MCF 10A (cell line): ENCODE data around the gene DDHD1. TPM values are rescaled to one million over a fixed set of nuclear protein-coding genes. Genes with fewer than 3 reads are reported as not detected.

Source experiments
- BruUV-seq: library from RNA; stranded (reverse); fragments of 400-500 nt; replicated peaks from 2 replicates; lab custom pipeline; 2021; lab: Mats Ljungman, UMichigan
- CTCF ChIA-PET: fragments of 300-600 bp; sonication (Branson Sonifier 250); formaldehyde crosslinking; extraction: SDS; loops from one replicate; lab custom pipeline; 2021; ENCODE audit warnings: antibody characterized with exemption, inconsistent platforms; lab: Yijun Ruan, JAX
- POLR2A ChIA-PET: fragments of 300-600, 350-650 bp; sonication (Branson Sonifier 250); formaldehyde crosslinking; extraction: SDS; loops from one replicate; lab custom pipeline; 2020; ENCODE audit warnings: antibody characterized with exemption, inconsistent platforms; lab: Yijun Ruan, JAX
- DNase-seq: peaks from one replicate; pipeline ENCODE4 v3.0.0-alpha.2; 2018; ENCODE audit not compliant: unreplicated experiment
- H3K27ac Mint-ChIP-seq: one replicate; pipeline ENCODE4 v1.8.0; 2022; ENCODE audit warnings: mild to moderate bottlenecking, low read depth, mixed read lengths; ENCODE audit not compliant: unreplicated experiment
- H3K27me3 Mint-ChIP-seq: one replicate; pipeline ENCODE4 v1.8.0; 2022; ENCODE audit warnings: mixed read lengths; ENCODE audit not compliant: insufficient read depth, unreplicated experiment
- H3K36me3 Mint-ChIP-seq: one replicate; pipeline ENCODE4 v1.8.0; 2022; ENCODE audit warnings: mild to moderate bottlenecking, moderate library complexity, mixed read lengths; ENCODE audit not compliant: insufficient read depth, unreplicated experiment
- H3K4me1 Mint-ChIP-seq: one replicate; pipeline ENCODE4 v1.8.0; 2022; ENCODE audit warnings: mixed read lengths; ENCODE audit not compliant: insufficient read depth, unreplicated experiment
- H3K4me3 Mint-ChIP-seq: one replicate; pipeline ENCODE4 v1.8.0; 2022; ENCODE audit warnings: mild to moderate bottlenecking, moderate library complexity, mixed read lengths; ENCODE audit not compliant: unreplicated experiment
- H3K9me3 Mint-ChIP-seq: one replicate; pipeline ENCODE4 v1.8.0; 2022; ENCODE audit warnings: mixed read lengths; ENCODE audit not compliant: unreplicated experiment
- intact Hi-C: fragments of 100-400 bp; cut with micrococcal nuclease; formaldehyde crosslinking; loops from 2 replicates; pipeline ENCODE4 v1.14.1; 2022
- total RNA-seq: library from RNA; stranded (reverse); gene quantifications from 2 replicates; pipeline ENCODE4 v1.2.3, GENCODE V29; 2022
- TF ChIP-seq, protein P1 (sequence below): fragments of 200-600 bp; IDR thresholded peaks from one replicate; pipeline ENCODE4 v1.8.0; 2022; ENCODE audit warnings: antibody characterized with exemption, mild to moderate bottlenecking; ENCODE audit not compliant: unreplicated experiment

Gene DDHD1
- total RNA-seq, 1 experiment from 2014 or later = 16.3 TPM

DNA sequence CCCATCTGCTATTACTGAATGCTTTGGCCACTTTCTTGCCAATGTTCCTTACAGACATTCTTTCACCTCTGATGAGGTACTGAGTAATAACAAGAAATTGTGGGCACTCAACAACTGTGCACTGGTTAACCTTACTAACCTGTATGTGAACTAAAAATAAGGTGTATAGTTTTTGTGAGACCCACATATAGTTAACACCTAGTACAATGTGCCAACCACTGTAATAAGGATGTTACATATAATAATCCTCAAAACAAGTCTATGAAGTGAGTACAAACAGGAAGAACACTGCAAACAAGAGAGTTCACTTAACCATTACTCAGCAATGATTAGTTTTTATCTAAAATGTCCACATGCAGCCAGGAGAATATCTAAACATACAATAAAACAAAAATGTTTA lies 4.5 kb downstream of the DDHD1 start:
- POLR2A ChIA-PET = no interaction called here
- Mint-ChIP-seq H3K27ac (no peak overlapping the region), H3K36me3 (no peaks in the 10 kb centered on the region), H3K9me3 (no peaks in the 10 kb centered on the region), H3K27me3 (no peaks in the 10 kb centered on the region), H3K4me3 (no peak overlapping the region), H3K4me1 (peaks cover 22% of the 10 kb centered on the region)
- intact Hi-C loops = no loop called here
- CTCF ChIA-PET = interaction anchor here (1.1 to 1.2 kb wide), 2 partner anchors 9 to 69 kb away, joined by 3 to 4 read pairs; no protein-coding TSS in a partner anchor
- no TSS peak for BruUV-seq
- TF ChIP-seq, protein P1, sequence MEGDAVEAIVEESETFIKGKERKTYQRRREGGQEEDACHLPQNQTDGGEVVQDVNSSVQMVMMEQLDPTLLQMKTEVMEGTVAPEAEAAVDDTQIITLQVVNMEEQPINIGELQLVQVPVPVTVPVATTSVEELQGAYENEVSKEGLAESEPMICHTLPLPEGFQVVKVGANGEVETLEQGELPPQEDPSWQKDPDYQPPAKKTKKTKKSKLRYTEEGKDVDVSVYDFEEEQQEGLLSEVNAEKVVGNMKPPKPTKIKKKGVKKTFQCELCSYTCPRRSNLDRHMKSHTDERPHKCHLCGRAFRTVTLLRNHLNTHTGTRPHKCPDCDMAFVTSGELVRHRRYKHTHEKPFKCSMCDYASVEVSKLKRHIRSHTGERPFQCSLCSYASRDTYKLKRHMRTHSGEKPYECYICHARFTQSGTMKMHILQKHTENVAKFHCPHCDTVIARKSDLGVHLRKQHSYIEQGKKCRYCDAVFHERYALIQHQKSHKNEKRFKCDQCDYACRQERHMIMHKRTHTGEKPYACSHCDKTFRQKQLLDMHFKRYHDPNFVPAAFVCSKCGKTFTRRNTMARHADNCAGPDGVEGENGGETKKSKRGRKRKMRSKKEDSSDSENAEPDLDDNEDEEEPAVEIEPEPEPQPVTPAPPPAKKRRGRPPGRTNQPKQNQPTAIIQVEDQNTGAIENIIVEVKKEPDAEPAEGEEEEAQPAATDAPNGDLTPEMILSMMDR = no peak
- no peak for DNase-seq

DNA sequence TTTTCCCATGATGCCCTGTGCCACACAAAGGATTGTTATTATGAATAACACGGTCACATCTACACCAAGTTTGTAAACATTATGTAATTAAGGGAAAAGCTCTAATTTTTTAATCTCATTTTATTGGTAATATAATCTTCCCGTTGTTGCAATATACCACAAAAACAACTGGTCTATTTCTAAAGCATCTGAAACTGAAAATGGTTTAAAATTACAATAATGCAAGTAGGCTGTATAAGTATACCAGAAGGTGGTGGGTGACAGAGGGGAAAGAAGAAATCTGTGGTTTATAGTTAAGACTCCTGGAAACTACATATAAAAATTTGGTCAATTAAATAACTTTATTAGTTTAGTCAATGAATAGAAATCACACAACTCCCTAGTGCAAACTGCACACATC lies 5.2 kb downstream of the DDHD1 start:
- TF ChIP-seq, protein P1 = no peak
- intact Hi-C loops = no loop called here
- Mint-ChIP-seq H3K4me1 (peaks cover 22% of the 10 kb centered on the region), H3K36me3 (no peaks in the 10 kb centered on the region), H3K9me3 (peaks cover 2% of the 10 kb centered on the region), H3K27me3 (no peaks in the 10 kb centered on the region), H3K27ac (no peak overlapping the region), H3K4me3 (no peak overlapping the region)
- ChIA-PET CTCF (interaction anchor here (1.2 kb wide), 1 partner anchor 70 kb away, joined by 4 read pairs; no protein-coding TSS in a partner anchor), POLR2A (no interaction called here)
- no peak for DNase-seq
- no TSS peak for BruUV-seq

DNA sequence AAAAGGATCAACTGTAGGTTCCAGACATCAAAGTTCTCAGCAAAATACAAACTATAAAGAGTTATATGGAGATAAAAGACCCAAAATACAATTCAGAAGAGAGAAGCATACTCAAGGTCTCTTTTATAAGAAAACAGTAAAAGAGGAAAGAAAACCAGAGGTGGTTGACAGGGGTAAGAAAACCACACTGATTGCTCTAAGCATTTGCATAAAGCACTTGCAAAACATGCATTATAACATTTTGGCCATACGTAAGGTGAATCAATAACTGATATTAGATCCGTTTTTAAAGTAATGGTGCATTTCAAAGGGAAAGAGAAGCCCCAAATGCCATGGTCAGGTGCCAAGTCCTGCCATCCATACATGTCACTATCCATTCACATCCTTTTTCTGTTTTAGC lies 5.9 kb downstream of the DDHD1 start:
- H3K27ac Mint-ChIP-seq = no peak overlapping the region
- no peaks in the 10 kb centered on the region for H3K36me3 Mint-ChIP-seq
- BruUV-seq = no TSS peak
- ChIA-PET POLR2A (no interaction called here), CTCF (no interaction called here)
- intact Hi-C loops = no loop called here
- no peaks in the 10 kb centered on the region for H3K27me3 Mint-ChIP-seq
- no peak overlapping the region for H3K4me3 Mint-ChIP-seq
- H3K4me1 Mint-ChIP-seq = peaks cover 22% of the 10 kb centered on the region
- TF ChIP-seq, protein P1 = no peak
- no peak for DNase-seq
- H3K9me3 Mint-ChIP-seq = peaks cover 8% of the 10 kb centered on the region

DNA sequence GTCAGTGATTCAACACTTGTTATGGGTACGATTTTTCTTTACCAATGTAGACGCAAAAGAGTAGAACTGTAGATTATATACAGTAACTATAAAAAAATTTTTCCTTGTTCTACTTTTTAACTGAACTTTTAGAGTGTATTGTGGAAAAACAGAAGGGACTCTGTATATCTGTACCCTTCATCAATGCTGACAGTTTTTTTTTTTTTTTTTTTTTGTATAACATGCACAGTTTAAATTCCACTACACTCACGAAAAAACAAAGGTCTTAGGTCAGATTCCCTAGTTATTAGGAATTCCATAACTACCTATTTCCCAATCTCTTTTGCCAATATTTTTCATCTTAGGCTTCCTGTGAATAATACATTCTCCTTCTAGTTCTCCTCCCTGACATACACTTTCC lies 6.4 kb downstream of the DDHD1 start:
- no TSS peak for BruUV-seq
- no peaks in the 10 kb centered on the region for H3K36me3 Mint-ChIP-seq

More for the DNA sequence above, 6.4 kb downstream of the DDHD1 start:
- ChIA-PET POLR2A (no interaction called here), CTCF (no interaction called here)
- H3K4me3 Mint-ChIP-seq = no peak overlapping the region
- H3K27me3 Mint-ChIP-seq = no peaks in the 10 kb centered on the region
- intact Hi-C loops = no loop called here
- H3K9me3 Mint-ChIP-seq = peaks cover 13% of the 10 kb centered on the region
- DNase-seq = no peak
- H3K4me1 Mint-ChIP-seq = peaks cover 22% of the 10 kb centered on the region
- TF ChIP-seq, protein P1 = no peak
- no peak overlapping the region for H3K27ac Mint-ChIP-seq
